Kasumi-1 (cell line): Measurements from ENCODE around the gene SMAD7.

ENCODE experiments used
- DNase-seq, 2 experiments: peaks; one replicate each; lab custom pipeline; 2025; lab: John Stamatoyannopoulos, UW

Gene SMAD7

GRCh38 chr18:48959921-48960920, 9.5 kb upstream of the SMAD7 start:
- DNase-seq: no peak

- no peak for DNase-seq
Observed at GRCh38 chr18:48959551-48959920, 8.8 kb upstream of the SMAD7 start.

GRCh38 chr18:48958951-48959350, 8.2 kb upstream of the SMAD7 start:
- DNase-seq: no peak

GRCh38 chr18:48957616-48958015, 6.9 kb upstream of the SMAD7 start:
- DNase-seq: no peak

- no peak for DNase-seq
Observed at GRCh38 chr18:48957136-48957535, 6.4 kb upstream of the SMAD7 start.

GRCh38 chr18:48956356-48956755, 5.6 kb upstream of the SMAD7 start:
- DNase-seq: no peak

- DNase-seq: no peak
Observed at GRCh38 chr18:48955830-48956261, 5.1 kb upstream of the SMAD7 start.

GRCh38 chr18:48954886-48955819, 4.4 kb upstream of the SMAD7 start:
- DNase-seq: no peak

- DNase-seq: peak in 1 of 2 experiments; percentile 42
Observed at GRCh38 chr18:48953104-48953706, 2.4 kb upstream of the SMAD7 start.

- peak; percentile 49 to 54 for DNase-seq
Observed at GRCh38 chr18:48952287-48953103, 1.7 kb upstream of the SMAD7 start.

GRCh38 chr18:48951448-48952286, 902 bp upstream of the SMAD7 start:
- DNase-seq: peak; percentile 70 to 75

- DNase-seq: peak; percentile 8 to 21
Observed at GRCh38 chr18:48949606-48950535, 894 bp downstream of the SMAD7 start.

GRCh38 chr18:48949050-48949605, 1.6 kb downstream of the SMAD7 start:
- peak; percentile 28 to 45 for DNase-seq

GRCh38 chr18:48948112-48949049, 2.4 kb downstream of the SMAD7 start:
- peak; percentile 11 to 18 for DNase-seq

- DNase-seq: no peak
Observed at GRCh38 chr18:48947560-48947959, 3.2 kb downstream of the SMAD7 start.

- no peak for DNase-seq
Observed at GRCh38 chr18:48947092-48947491, 3.7 kb downstream of the SMAD7 start.

- no peak for DNase-seq
Observed at GRCh38 chr18:48946329-48946835, 4.4 kb downstream of the SMAD7 start.

- DNase-seq: no peak
Observed at GRCh38 chr18:48945953-48946217, 4.9 kb downstream of the SMAD7 start.
